Astrocyte (in vitro differentiated cells and primary cell): Measurements from ENCODE around the gene RALGAPA2.

Experiments
- CTCF ChIP-seq: IDR thresholded peaks from 2 replicates; pipeline ENCODE4 v1.5.1; 2011; ENCODE audit warnings: low read depth, mild to moderate bottlenecking, inconsistent platforms, low read length, moderate library complexity; ENCODE audit not compliant: insufficient read depth
- EZH2 ChIP-seq: IDR thresholded peaks from 2 replicates; pipeline ENCODE4 v1.6.1; 2012; ENCODE audit warnings: mild to moderate bottlenecking, low read length, inconsistent platforms; ENCODE audit not compliant: insufficient read depth

DNA sequence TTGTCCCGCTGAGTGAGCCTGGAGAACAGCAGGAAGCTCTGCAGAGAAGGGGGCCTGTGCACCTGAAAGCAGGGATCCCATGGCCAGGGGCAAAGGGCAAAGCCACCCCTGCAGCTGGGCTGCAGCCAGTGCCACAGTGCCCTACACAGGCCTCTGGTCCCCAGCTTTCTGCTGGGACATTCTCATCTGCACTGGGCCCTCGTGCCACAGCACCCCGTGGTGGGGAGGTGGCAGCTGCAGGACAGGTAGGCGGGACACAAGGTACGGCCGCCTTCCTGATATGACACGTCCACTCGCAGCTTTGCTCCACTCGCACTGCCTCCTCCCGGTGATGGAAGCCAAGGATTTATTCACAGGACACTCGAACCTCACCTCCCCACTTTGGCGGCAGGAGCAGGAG lies 317.4 kb downstream of the RALGAPA2 start:
- TF ChIP-seq CTCF = no peak
- TF ChIP-seq EZH2 = no peak
